Myocyte (in vitro differentiated cells): ENCODE measurements around the gene FOXJ3. TPM values are rescaled to one million over a fixed set of nuclear protein-coding genes. Genes with fewer than 3 reads are reported as not detected.

ENCODE experiments used
- DNase-seq: peaks from one replicate; pipeline ENCODE4 v3.0.0-alpha.2; 2012; ENCODE audit warnings: low read depth
- total RNA-seq: library from RNA; depleted of rRNA; stranded (reverse); fragments of >200 nt; gene quantifications from 2 replicates; pipeline ENCODE4 v1.2.3, GENCODE V29; 2014

FOXJ3 gene
- total RNA-seq, 1 donor from 2014 or later = 45.1 TPM

- peak; percentile 59 for DNase-seq
These were observed 188.3 kb downstream of the FOXJ3 start for GRCh38 chr1:42146626-42147320.

GRCh38 chr1:42145764-42146625, 189.0 kb downstream of the FOXJ3 start:
- DNase-seq = no peak

DNA sequence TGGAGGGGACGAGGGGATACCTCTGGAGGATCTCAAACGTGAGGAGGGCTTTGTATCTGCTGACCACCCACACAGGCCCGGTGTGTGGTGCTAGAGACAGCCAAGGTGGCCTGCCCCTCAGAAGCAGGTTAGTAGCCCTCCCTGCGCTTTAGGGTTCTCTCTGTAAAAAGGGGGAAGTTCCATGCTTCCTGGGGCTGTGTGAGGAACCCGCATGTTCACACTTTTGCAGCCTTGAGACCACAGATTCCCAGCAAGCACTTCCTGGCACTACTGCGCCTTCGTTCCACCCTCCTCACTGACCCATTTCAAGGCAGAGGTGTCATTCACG, 189.7 kb downstream of the FOXJ3 start:
- DNase-seq = no peak

- DNase-seq = peak; percentile 3
These were observed 190.2 kb downstream of the FOXJ3 start for GRCh38 chr1:42144711-42145388.

GRCh38 chr1:42143896-42144710, 190.9 kb downstream of the FOXJ3 start:
- DNase-seq = peak; percentile 57

DNA sequence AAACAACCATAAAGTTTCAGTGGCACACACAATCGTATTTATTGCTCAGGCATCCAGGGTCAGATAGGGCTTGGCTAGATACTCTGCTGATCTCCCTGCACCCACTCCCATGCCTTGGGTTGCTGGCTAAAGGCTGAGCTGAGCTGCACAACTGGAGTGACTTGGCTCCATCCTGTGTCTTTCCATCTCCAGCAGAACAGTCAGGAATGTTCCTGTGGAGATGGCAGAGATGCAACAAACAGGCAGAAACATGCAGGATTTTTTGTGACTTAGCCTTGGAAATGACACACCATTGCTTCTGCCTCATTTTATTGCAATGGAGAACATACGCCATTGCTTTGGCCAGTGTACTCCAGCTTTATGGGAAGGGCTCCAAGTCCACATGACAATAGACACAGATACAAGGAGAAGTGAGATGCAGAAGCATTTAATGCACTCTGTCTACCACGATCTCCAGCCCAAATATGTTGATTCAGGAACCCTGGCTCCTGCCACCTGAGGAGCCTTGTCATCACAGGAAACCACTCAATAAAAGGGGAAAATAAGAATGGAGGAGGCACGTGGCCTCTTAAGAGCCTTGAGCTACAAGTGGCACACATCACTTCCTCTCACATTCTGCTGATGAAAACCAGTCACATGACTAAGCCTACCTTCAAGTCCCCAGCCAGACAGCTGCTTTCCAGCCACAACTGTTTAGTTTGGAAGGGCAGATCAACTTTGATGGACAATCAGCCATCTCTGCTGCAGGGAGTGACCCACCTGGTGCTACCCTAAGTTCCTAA, 191.9 kb downstream of the FOXJ3 start:
- peak; percentile 8 for DNase-seq

- DNase-seq = no peak
These were observed 193.1 kb downstream of the FOXJ3 start for GRCh38 chr1:42141978-42142377.

DNA sequence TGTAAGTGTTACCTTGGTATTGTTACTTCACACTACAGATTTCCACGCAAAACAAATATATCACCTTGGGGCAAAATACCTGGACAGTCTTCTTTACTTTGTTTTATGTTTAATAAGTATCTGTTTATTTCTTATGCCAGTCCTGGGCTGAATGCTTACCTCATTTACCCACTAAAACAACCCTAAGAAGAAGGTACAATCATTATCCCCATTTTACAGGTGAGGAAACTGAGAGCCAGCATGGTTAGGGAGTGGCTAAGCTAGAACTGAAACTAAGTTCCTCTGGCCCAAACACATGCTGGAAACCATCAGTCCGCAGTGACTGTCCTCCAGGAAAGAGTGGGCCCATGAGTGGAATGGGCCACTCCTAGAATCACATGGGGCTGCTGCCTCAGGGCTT, 194.8 kb downstream of the FOXJ3 start:
- DNase-seq = no peak

DNA sequence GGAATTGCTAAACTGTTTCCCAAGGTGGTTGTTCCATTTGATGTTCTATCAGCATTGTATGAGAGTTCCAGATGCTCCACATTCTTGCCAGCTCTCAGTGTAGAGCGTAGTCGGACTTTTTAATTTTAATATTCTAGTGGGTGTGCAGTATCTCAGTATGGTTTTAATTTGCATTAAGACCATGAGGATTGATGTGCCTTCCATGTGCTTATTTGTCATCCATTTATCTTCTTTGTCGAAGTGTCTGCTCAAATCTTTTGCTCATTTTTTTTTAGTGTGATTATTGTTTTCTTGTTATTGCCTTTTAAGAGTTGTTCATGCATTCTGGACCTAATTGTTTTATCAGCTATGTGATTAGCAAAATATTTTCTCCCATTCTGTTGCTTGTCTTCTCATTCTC, 195.6 kb downstream of the FOXJ3 start:
- DNase-seq = no peak

GRCh38 chr1:42138586-42138985, 196.4 kb downstream of the FOXJ3 start:
- no peak for DNase-seq

DNA sequence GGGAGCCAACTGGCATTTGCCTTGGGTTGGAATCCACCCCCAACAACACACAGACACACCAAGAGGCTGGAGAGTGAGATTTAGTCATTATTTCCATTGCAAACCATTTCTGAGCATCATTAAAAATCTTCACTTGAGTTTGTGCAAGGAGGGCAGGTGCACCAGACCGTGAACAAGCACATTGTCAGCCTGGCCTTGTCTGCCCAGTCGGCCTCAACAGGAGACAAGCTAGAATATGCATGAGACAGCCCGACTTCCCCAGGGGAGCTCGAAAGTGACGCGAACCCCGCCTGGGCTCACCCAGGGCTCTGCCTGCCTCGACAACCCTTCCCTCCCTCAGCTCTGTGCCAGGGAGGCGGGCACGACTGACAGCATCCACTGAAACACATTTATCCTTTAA, 197.3 kb downstream of the FOXJ3 start:
- DNase-seq = no peak

DNA sequence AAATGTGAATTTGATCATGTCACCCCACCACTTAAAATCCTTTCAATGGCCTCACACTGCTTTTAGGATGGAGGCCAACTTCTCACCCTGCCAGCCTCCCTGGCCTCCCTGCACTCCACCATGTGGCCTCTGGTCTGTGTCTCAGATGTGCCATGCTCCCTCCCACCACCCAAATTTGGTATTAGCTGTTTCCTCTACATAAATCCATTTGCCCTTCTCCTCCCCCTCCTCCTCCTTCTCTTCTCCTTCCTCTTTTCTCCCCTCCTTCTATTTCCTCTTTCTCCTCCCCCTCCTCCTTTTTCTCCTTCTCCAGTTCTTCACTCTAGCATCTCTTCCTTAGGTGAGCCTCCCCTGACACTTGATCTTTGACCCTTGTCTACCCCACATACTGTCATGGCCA, 198.6 kb downstream of the FOXJ3 start:
- no peak for DNase-seq

- no peak for DNase-seq
These were observed 199.6 kb downstream of the FOXJ3 start for GRCh38 chr1:42135426-42135825.

DNA sequence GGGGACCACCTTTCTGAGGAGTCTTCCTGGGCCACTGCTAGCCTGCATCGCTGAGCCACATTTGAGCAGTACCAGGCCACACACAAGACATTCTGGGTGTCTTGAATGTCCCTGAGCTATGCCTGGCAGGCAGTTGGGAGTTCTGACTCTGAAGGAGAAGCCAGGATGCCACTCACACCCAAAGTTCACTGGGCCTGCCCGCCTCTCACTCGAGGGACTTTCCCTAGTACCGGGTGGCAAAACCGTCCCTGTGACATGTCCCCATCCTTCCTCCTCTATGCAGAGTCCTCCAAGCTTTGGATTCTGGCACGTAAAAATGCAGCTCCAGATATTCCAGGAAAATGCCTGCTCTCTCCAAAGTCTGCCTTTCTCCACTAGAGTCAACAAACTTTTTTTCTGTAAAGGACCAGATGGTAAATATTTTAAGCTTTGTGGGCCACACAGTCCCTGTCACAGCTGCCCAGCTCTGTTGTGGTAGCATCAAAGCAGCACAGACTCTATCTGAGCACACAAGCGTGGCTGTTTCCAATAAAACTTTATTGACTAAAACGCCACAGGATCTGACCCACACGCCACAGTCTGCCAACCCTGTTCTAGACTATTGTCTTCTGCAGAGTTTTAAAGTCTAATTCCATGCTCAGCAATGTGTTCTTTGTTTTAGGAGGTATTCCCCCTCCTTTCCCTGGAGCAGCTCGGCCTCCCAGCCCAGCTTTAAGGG, 201.1 kb downstream of the FOXJ3 start:
- no peak for DNase-seq

GRCh38 chr1:42133390-42133789, 201.6 kb downstream of the FOXJ3 start:
- no peak for DNase-seq

- DNase-seq = no peak
These were observed 204.9 kb downstream of the FOXJ3 start for GRCh38 chr1:42130061-42130660.

- no peak for DNase-seq
These were observed 206.1 kb downstream of the FOXJ3 start for GRCh38 chr1:42128964-42129363.

- DNase-seq = no peak
These were observed 206.5 kb downstream of the FOXJ3 start for GRCh38 chr1:42128499-42128898.

DNA sequence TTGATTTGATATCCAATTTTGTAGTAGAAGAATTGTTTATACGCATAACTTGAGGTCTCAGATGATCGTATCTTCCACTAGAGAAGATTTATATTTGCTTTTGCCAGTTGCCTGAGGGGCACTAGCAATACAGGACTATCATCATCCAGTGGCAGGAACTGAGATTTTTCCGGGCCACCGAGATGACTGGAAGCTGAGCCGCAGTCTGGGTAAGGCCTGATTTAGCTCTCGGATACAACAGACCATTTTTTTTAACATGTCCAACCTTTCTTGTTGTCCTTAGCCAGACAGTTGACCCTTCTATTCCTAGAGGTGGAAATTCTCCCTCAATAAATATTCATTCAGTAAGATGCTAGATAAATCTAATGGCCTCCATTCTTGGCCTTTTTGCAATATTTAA, 207.3 kb downstream of the FOXJ3 start:
- no peak for DNase-seq
